ENCODE measurements around the gene SPECC1L.
"Not testable (repeated sequence)": the region's sequence is repeated elsewhere in the genome, so short reads cannot be mapped to it uniquely, and the experiment has no call there.

Gene SPECC1L

DNA sequence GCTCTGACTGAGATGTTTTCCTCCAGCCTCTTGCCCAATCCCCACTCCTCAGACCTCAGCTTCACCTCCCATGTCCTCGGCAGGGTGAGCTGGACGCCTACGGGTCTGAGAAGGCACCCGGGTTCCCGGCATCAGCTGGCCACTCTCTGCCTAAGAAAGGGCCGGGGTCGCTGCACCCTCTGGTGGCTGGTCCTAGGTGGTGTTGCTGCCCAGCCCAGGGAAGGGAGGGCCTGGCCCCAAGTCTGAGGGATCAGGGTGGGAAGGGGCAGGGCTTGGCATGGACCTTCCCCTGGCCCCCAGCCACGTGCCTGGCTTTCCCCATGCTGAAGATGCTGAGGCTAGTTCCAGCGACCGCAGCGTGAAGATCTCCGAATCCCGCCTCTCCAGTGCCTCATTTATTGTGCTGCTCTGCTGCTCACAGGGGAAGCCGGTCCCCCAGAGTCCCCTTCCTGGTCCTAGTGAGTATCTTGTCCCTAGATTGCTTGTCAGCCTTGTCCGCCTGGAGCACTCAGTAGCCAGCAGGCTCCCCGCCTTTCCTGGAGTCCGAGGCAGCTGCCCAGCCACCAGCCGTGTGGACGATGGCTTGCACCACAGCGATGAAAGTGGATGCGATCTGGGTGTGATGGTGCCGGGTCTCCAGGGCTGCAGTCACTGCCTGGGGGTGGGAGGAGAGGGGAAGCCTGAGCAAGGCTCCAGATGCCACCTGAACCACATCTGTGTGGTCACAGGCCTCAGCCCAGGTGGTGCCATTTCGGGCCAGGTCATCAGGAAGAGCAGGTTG, 22.9 kb upstream of the SPECC1L start:
- DNase-seq = no peak

DNA sequence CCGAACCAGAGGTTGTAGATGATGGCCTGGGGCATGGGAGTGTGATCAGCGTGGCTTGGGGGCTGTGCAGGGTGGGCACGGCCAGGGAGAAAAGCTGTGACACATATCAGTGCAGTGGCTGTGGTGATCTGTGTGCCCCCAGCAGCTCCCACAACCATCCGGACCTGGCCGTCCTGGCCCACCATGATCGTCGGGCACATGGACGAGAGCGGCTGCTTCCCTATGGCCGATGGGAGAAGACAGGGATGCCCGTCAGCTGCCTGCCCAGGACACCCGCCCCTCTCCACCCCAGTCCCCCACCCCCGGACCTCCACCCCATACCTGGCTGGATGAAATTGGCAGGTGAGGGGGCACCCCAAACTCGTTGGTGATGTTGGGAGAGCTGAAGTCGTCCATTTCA, 22.0 kb upstream of the SPECC1L start:
- not testable (repeated sequence) for DNase-seq

DNA sequence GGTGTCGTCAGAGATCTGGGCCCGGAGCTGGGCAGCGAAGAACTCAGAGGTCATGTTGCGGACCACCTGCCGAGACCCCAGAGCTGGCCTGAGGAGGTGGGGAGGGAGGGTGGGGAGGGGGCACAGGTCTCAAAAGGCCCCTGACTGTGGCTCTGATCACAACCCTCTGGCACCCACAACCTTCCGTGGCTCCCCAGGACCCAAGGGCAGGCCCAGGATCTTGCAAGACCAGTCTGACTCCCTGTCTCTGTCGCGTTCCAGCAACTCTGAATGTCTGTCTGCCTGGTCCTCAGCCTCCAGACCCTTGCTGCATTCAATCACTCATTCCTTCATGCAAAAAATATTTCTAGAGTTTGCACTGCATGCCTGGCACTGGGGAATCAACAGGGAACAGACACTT, 21.2 kb upstream of the SPECC1L start:
- DNase-seq = not testable (repeated sequence)

DNA sequence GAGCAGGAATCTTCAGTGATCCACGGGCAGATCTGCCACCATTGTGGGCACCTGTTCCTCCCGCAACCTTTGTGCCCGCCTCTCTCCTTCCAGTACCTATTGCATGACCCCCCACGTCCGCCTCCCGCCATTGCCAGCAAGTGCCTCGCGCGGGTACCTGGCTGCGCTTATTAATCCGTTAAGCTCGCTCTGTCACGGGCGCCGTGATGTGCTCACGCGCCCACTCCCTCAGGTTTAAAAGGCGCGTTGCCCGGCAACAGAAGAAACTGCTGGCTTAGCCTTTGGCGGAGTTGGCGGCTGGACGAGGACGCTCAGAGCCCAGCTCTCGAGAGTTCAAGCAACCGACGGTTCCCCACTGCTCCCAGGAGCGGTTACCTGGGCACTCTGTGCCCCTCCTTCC, 19.3 kb upstream of the SPECC1L start:
- not testable (repeated sequence) for DNase-seq

DNA sequence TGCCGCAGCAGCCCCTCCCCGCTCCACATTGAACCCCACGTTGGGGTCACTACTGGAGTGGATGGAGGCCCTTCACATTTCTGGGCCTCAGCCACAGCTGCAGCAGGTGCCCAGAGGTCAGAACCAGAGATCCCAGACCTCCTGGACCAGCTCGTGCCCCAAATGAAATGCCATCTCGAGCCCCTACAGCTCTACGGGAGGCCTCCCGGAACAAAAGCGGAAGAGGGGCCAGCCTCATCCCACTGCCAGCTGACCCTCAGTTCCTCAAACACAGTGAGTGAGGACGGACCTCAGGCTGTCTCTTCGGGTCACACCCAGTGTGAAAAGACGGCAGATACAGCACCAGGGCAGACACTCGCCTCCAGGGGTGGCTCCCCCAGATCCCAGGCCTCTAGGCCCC, 17.5 kb upstream of the SPECC1L start:
- not testable (repeated sequence) for DNase-seq

DNA sequence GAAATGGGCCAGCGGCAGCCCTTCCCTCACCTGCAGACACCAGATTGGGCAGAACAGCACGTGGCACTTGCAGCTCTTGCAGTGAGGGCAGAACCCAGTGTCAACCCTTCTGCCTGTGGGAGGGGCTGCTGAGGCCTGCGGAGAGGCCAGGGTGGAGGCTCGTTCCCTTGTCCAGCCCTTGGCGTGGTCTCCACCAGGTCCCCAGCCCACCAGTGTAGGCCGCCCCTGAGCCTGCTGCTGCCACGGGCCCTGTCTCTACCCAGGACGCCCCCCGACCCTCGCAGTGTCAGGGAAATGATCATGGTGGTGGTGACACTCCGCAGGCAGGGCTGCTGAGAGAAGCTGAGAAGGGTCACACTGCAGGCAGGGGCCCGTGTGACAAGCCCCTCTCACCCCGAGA, 14.5 kb upstream of the SPECC1L start:
- DNase-seq = not testable (repeated sequence)

DNA sequence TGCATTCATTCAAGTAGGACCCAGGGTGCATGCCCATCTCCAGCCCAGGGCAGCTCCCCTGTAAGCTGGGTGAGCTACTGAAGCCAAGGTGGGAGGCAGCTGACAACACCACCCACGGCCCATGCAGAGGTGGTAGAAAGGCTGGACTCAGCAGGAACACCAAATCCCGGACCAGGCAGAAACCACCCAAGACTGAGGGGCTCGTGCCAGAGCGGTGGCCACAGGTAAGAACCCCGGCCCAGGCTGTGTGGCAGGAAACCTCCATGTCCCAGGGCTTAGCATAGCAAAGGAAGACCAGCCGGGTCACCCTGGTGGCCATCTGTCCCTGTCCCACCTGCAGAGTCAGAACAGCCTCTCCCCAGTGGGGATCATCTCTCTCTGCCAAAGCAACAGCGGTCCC, 13.9 kb upstream of the SPECC1L start:
- not testable (repeated sequence) for DNase-seq

DNA sequence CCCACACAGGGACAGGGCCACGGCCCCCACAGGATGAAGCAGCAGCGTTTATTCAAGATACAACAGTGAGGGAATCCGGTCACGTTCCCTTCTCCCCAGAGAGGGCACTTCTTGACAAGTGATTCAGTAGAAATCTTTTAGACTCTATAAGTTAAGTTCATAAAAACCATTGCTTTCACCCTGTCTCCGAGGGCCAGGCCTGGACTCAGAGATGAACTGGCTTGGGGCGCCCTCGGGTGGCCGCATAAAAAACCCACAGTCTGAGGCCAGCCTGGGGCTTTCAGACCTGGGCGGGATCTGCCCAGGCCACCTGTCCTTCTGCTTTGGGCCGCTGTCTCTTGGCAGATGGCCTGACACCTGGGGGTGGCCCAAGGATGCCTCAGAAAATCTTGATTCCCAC, 11.2 kb upstream of the SPECC1L start:
- DNase-seq = not testable (repeated sequence)

DNA sequence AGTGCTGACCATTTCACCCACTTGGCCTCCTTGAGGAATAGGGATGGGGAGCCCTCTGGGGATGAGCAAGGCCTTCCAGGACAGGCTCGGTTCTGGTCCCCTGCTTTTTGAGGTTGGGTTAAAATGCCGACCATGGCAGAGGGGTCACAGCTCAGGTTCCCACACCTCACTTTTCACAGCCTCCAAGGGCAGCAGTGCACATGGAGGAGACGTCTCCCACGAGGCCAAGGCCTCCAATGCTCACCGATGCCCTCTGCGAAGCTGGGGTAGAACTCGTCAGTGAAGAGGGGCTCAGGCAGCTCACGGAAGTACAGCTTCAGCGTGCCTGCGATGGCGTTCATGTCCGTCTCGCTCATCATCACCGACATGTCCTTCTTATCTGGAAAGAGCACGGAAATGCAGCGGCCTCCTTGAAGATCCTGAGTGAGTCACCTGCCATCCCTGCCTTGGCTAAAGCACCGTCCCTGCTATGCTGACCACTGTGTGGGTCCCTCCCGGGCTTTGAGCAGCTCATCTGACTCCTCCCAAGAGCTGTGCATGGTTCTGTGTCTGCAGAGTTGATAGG, 8.4 kb upstream of the SPECC1L start:
- DNase-seq = not testable (repeated sequence)

DNA sequence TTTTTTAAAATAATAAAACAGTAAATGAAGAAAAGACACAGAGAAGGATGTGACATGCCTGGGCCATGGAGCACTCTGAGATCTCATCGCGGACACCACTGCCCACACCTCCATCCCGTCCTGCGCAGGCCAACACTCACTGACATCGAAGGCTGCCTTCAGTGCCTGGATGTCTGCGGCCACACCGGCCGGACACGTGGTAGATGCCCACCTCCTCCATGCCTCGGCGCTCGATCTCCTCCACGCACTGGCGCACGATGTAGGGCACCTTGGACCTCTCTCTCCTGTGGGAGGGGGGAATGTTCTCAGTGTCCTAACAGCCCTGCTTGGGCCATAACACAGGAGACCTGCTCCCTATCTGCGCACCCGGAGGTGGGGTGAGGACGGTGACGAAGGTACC, 7.2 kb upstream of the SPECC1L start:
- not testable (repeated sequence) for DNase-seq

DNA sequence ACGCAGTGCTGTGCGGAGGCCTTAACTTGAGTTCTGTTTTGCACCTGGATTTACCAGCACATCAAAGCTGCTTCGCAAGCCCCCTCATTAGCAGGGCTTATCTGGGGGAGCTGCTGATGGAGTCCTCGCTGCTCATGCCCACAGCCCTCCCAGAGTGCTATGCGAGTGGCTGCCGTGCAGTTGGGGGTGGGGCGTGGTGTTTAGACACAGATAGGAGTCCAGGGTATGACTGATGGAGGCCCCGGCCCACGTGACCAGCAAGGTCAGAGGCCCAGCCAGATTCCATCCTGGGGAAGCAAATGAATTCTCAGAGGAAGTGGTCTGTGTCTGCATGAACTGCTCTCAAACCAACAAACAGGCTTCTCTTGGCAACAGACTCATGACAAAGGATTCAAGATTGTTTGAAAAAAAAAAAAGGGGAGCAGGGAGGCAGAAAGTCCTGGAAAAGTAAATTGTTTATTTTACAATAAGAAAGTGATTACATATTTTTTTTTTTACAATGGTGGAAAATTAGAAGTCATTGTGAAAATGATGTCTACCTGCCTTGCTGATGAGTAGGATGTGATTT, 6.2 kb upstream of the SPECC1L start:
- DNase-seq = not testable (repeated sequence)

DNA sequence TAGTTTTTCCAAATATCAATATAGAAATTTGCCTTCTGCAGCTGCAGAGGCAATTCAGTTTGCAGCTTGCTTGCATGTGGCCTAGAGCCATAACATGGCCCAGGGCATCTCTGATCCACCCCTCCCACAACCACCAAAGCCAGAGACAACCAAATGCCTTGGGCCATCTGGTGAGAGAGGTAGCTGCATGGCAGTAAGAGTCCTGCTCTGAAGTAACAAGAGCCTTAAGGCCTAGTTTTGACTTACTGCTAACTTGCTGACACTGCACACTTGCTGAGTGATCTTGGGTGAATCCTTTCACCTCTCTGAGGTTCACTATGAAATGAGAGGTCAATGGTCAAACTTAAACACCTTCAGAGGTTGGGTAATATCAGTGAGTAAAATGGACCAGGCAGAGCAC, 4.9 kb upstream of the SPECC1L start:
- DNase-seq = no peak

DNA sequence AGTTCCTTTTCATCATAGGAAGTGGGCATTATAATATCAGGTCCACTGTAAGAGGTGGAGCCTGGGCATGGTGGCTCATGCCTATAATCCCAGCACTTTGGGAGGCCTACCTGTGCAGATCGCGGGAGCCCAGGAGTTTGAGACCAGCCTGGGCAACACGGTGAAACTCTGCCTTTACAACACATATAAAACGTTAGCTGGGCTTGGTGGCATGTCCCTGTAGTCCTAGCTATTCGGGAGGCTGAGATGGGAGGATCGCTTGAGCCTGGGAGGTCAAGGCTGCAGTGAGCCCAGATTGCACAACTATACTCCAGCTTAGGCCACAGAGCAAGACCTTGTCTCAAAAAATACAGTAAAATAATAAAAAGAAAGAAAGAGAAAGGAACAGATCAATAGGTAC, 4.1 kb upstream of the SPECC1L start:
- DNase-seq = not testable (repeated sequence)

DNA sequence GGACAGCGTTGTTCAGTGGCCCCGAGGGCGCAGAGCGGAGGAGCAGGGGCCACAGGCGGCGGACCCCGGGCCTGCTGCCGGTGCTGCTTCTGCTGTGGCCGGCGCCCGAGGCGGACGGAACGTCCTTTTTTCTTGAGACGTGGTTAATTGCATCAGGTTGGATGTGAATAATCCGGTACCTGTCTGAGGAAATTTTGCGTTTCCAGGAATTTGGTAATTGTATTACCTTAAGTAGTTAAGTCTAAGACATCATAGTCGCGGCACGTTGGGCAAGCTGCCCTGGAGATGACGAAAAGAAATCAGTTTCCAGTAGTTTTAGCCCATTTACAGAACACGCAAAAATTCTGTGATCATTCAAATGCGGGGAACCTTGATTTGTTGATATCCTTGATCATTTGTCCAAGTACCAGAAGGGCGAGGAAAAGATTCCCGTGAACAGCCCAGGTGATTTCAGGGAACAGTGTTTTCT, 789 bp downstream of the SPECC1L start:
- DNase-seq = no peak

DNA sequence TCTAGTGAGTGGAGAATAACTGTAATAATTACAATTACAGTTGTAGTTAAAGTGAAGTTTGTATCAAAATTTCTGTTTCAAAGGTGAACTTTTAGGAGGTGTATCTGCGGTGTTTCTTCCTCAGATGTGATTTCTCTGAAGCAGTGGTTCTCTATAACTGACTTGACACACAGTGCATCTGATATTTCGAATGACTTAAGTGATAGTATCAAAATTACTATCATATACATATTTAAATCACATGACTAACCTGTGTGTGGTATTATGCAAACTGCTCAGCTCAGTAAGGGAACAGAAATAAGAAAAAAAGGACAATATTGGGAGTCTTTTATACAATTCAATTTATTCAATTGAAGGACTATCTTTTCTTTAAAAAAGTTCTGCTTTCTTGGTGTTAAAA, 2.4 kb downstream of the SPECC1L start:
- DNase-seq = not testable (repeated sequence)

DNA sequence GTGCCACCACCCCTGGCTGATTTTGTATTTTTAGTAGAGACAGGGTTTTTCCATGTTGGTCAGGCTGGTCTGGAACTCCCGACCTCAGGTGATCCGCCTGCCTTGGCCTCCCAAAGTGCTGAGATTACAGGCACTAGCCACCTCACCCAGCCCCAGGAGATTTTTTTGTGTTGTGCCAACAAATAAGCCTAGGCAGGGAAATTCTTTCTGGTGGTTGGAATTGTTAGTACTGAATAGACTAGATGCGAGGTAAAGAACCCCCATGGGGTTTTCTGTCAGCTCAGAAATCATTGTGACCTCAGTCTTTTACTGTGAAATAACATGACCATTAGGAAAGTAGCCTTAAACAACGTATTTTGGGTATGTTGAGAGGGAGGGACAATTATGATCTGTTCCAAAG, 3.3 kb downstream of the SPECC1L start:
- DNase-seq = not testable (repeated sequence)

DNA sequence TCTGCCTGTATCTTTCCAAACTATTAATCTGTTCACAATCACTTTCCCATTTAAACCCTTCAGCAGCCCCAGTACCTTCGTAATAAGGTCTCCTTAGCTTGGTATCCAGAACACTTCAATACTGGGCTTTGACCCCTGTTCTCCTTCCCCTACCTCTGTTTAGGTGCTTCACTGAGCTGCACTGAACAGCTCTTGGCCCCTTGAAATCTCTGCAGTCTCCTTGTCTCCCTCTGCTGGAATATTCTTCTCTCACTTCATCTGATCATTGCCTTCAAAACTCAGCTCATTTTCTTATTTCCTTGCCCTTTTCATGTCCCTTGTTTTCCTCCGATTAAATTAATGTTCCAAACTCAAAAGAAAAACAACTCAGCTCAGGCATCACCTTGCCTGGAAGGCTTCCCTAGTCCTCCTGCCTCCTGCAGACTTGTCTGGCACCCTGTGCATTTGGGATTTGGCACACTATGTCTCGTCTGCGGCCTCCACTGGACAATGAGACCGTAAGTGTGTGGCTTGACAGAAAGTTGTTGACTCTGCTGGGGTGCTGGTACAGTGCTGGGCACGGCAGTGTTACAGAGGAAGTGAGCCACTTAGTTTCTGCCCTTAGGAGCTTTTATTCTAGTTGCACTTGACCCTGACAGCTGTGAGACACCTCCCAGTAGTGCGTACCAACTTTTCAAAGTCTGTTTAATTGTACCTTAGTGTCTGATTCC, 4.2 kb downstream of the SPECC1L start:
- not testable (repeated sequence) for DNase-seq

DNA sequence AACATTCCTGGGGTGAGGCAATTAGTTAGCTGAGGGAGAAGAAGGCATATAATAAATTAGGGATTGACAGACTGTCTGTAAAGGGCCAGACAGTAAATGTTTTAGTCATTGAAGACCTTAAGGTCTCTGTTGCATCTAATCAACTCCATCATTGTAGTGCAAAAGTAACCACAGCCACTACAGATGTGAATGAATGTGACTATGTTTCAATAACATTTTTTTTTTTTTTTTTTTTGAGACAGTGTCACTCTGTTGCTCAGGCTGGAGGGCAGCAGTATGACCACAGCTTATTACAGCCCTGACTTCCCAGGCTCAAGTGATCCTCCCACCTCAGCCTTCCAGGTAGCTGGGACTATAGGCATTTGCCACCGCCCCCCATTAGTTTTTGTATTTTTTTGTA, 9.7 kb downstream of the SPECC1L start:
- DNase-seq = not testable (repeated sequence)

DNA sequence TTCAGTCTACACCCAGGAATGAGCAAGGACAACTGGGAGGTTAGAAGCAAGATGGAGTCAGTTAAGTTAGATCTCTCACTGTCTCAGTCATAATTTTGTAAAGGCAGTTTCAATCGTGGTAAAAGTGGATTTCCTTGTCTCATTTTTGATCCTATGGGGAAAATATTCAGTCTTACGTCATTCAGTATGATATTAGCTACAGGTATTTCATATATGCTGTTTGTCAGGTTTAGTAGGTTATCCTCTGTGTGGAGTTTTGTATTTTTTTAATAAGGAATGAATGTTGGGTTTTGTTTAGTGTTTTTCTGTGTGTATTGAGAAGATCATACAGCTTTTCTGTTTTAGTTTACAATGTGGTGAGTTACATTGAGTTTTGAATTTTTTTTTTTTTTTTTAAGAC, 11.8 kb downstream of the SPECC1L start:
- DNase-seq = no peak

DNA sequence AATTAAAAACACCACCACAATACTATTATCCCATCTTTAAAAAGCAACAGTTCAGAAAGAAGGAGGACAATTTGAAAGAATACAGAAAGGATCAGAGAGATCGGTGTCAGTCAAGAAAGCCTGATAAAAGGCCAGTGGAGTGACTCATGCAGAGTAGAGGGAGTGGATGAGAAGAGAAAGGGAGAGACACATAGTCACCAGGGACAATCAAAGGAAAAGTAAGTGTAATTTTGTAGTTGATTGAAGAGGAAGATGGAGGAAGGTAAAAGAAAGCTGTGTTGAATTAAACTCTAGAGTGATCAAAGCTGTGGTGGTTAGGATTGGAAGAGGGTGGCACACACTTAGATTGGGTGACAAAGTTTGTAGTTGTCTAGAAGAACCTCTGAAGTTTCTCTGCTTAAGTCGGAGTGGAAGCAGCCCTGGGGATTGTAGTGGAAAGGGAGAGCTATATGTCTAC, 14.1 kb downstream of the SPECC1L start:
- DNase-seq = no peak

DNA sequence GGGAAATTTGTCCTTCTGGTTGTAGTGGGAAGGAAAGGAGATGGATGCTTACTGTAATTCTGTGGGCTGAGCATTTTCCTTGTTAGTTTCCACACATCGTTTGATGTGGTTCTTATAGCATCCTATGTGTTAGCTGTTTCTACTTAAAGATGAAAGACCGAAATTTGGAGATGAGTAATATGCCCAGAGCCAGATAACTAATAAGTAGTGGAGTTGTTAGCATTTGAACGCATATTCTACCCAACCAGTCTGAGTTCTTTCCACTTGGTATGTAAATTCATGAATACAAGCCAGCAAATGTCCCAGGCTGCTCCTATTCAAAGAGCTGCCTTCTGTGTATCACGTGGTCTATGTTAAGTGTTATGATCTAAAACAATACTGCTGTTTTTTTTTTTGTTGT, 14.6 kb downstream of the SPECC1L start:
- DNase-seq = no peak

DNA sequence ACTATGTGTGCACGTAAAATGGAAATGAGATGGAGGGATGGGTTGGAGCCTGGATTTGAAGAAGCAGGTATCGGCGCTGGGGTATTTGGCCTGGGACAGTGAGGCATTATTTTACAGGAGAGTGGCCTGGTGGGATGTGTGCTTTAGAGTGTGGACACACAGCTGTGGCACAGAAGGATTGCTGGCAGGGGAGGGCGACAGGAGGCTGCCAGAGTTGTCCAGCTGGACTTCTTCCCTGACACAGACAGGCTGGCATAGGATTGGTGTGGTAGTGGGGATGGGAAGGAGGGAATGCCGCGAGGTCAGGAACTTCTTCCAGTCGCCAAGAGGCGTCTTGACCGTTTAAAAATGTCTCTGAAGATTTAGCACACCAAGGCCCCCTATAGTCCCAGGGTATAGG, 16.6 kb downstream of the SPECC1L start:
- not testable (repeated sequence) for DNase-seq

DNA sequence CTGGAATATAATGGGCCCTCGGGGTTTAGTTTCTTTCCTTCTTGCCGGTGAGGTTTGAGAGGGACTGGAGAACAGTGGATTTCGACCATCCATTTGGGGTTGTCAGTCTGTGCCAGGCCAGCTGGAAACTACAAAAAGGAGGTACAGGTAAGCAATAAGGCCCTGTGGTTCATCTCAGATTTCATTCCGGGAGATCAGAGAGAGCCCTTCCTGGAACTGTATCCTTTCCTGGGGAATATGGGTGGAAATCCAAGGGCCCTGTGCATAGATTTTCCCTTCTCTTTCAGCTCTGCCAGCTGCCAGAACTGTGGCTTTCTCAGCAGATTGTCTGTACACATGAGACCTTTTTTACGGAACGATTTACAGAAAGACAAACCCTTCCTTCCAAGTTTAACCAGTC, 17.2 kb downstream of the SPECC1L start:
- DNase-seq = not testable (repeated sequence)

Data from NCI-H187 (cell line).